Measurements from ENCODE around the gene C7.

C7 gene

GRCh38 chr5:40928886-40929448 is 19.7 kb downstream of the C7 start:
- DNase-seq: no peak

- DNase-seq: no peak
These were observed 23.5 kb downstream of the C7 start for GRCh38 chr5:40932766-40933165.

- DNase-seq: no peak
These were observed 27.8 kb downstream of the C7 start for GRCh38 chr5:40937075-40937474.

GRCh38 chr5:40939753-40940152 is 30.5 kb downstream of the C7 start:
- DNase-seq: no peak

GRCh38 chr5:40945111-40945510 is 35.8 kb downstream of the C7 start:
- no peak for DNase-seq

GRCh38 chr5:40955313-40955712 is 46.0 kb downstream of the C7 start:
- DNase-seq: no peak

GRCh38 chr5:40957048-40957447 is 47.8 kb downstream of the C7 start:
- DNase-seq: no peak

- DNase-seq: no peak
These were observed 49.5 kb downstream of the C7 start for GRCh38 chr5:40958811-40959210.

GRCh38 chr5:40960037-40960436 is 50.7 kb downstream of the C7 start:
- no peak for DNase-seq

- DNase-seq: no peak
These were observed 53.1 kb downstream of the C7 start for GRCh38 chr5:40962207-40962955.

- no peak for DNase-seq
These were observed 63.1 kb downstream of the C7 start for GRCh38 chr5:40972434-40972833.

- no peak for DNase-seq
These were observed 64.2 kb downstream of the C7 start for GRCh38 chr5:40973364-40974004.

- DNase-seq: no peak
These were observed 66.7 kb downstream of the C7 start for GRCh38 chr5:40976041-40976440.

GRCh38 chr5:40976836-40977235 is 67.5 kb downstream of the C7 start:
- DNase-seq: no peak

- no peak for DNase-seq
These were observed 72.1 kb downstream of the C7 start for GRCh38 chr5:40981420-40981819.

- DNase-seq: no peak
These were observed 74.5 kb downstream of the C7 start for GRCh38 chr5:40983781-40984180.

GRCh38 chr5:40984884-40985283 is 75.6 kb downstream of the C7 start:
- DNase-seq: no peak

- no peak for DNase-seq
These were observed 76.2 kb downstream of the C7 start for GRCh38 chr5:40985501-40985900.

- DNase-seq: no peak
These were observed 77.4 kb downstream of the C7 start for GRCh38 chr5:40986666-40987065.

GRCh38 chr5:40987349-40987748 is 78.1 kb downstream of the C7 start:
- no peak for DNase-seq

GRCh38 chr5:40988746-40989510 is 79.6 kb downstream of the C7 start:
- DNase-seq: no peak

- DNase-seq: no peak
These were observed 82.1 kb downstream of the C7 start for GRCh38 chr5:40991168-40991980.

Measured in CD4-positive, alpha-beta T cell treated with Interleukin-10 for 1 hour (primary cell).